IMR-90 (cell line): ENCODE data around the gene CDK15. TPM values are rescaled to one million over a fixed set of nuclear protein-coding genes. Genes with fewer than 3 reads are reported as not detected.

Source experiments
- ATAC-seq: fragments of 200-7000 bp; cut with Tn5 transposase; 2 replicates; pipeline ENCODE4 v1.9.1; 2020; ENCODE audit warnings: low read depth, mild to moderate bottlenecking, moderate library complexity
- BruUV-seq: library from RNA; stranded (reverse); fragments of 400-500 nt; replicated peaks from 2 replicates; lab custom pipeline; 2021; lab: Mats Ljungman, UMichigan
- CTCF ChIA-PET: fragments of 300-600 bp; formaldehyde crosslinking; extraction: SDS; loops from one replicate; lab custom pipeline; 2021; ENCODE audit warnings: antibody characterized with exemption; lab: Yijun Ruan, JAX
- POLR2A ChIA-PET: fragments of 300-600 bp; sonication (Branson Sonifier 250); formaldehyde crosslinking; loops from one replicate; lab custom pipeline; 2022; ENCODE audit warnings: antibody characterized with exemption; ENCODE audit not compliant: unreplicated experiment; lab: Charles Lee
- DNase-seq: peaks from one replicate; pipeline ENCODE4 v3.0.0; 2013
- H2AFZ ChIP-seq: replicated peaks from 2 replicates; pipeline ENCODE3; 2013; ENCODE audit warnings: low read length, mild to moderate bottlenecking; ENCODE audit not compliant: poor library complexity
- H2AK5ac ChIP-seq: 2 replicates; pipeline ENCODE4 v1.6.1; 2013; ENCODE audit warnings: low read depth, low read length, inconsistent platforms
- H2AK9ac ChIP-seq: replicated peaks from 2 replicates; pipeline ENCODE3; 2013; ENCODE audit warnings: mild to moderate bottlenecking, low read depth, low read length, moderate library complexity; ENCODE audit not compliant: poor library complexity
- H2BK120ac ChIP-seq: 2 replicates; pipeline ENCODE4 v1.6.1; 2013; ENCODE audit warnings: low read depth, low read length, inconsistent platforms
- H2BK15ac ChIP-seq: 3 replicates; pipeline ENCODE4 v1.6.1; 2013; ENCODE audit warnings: low read depth, low read length, inconsistent platforms
- H2BK20ac ChIP-seq: 2 replicates; pipeline ENCODE4 v1.6.1; 2013; ENCODE audit warnings: low read depth, mild to moderate bottlenecking, inconsistent platforms, low read length, moderate library complexity
- H2BK5ac ChIP-seq: 2 replicates; pipeline ENCODE4 v1.6.1; 2013; ENCODE audit warnings: mild to moderate bottlenecking, low read depth, low read length, inconsistent platforms; ENCODE audit not compliant: poor library complexity, severe bottlenecking
- H3K14ac ChIP-seq: replicated peaks from 2 replicates; pipeline ENCODE4 v1.6.1; 2013; ENCODE audit warnings: low read depth, low read length, inconsistent platforms
- H3K18ac ChIP-seq: 2 replicates; pipeline ENCODE4 v1.6.1; 2013; ENCODE audit warnings: low read depth, low read length, control low read depth
- H3K23ac ChIP-seq: 2 replicates; pipeline ENCODE4 v1.6.1; 2013; ENCODE audit warnings: low read depth, low read length, inconsistent platforms
- H3K27ac ChIP-seq: 2 replicates; pipeline ENCODE4 v1.5.1; 2013; ENCODE audit warnings: mild to moderate bottlenecking, control low read depth, low read length; ENCODE audit not compliant: insufficient read depth
- H3K27me3 ChIP-seq: 2 replicates; pipeline ENCODE4 v1.6.1; 2013; ENCODE audit warnings: low read length; ENCODE audit not compliant: control insufficient read depth, insufficient read depth
- H3K36me3 ChIP-seq: 2 replicates; pipeline ENCODE4 v1.6.1; 2013; ENCODE audit warnings: low read length, mixed read lengths; ENCODE audit not compliant: control insufficient read depth, insufficient read depth
- H3K4ac ChIP-seq: 2 replicates; pipeline ENCODE4 v1.6.1; 2013; ENCODE audit warnings: low read depth, low read length, inconsistent platforms
- H3K4me1 ChIP-seq: 2 replicates; pipeline ENCODE4 v1.6.1; 2013; ENCODE audit warnings: low read length, mixed read lengths; ENCODE audit not compliant: control insufficient read depth, insufficient read depth
- H3K4me2 ChIP-seq: 2 replicates; pipeline ENCODE4 v1.6.1; 2013; ENCODE audit warnings: low read depth, mild to moderate bottlenecking, control low read depth, low read length, moderate library complexity
- H3K4me3 ChIP-seq: 2 replicates; pipeline ENCODE4 v1.5.1; 2013; ENCODE audit warnings: low read depth, mild to moderate bottlenecking, control low read depth, low read length, moderate library complexity; ENCODE audit not compliant: insufficient read depth
- H3K56ac ChIP-seq: 2 replicates; pipeline ENCODE4 v1.6.1; 2013; ENCODE audit warnings: low read length, inconsistent platforms; ENCODE audit not compliant: insufficient read depth; ENCODE audit errors: extremely low read depth
- H3K79me1 ChIP-seq, 2 experiments: 2 replicates each; pipeline ENCODE4 v1.6.1; 2013; ENCODE audit warnings: low read length in 2 of 2, inconsistent platforms in 1 of 2, low read depth in 1 of 2
- H3K9ac ChIP-seq: 2 replicates; pipeline ENCODE4 v1.6.1; 2013; ENCODE audit warnings: low read depth, low read length, control low read depth
- H3K9me1 ChIP-seq: 2 replicates; pipeline ENCODE4 v1.6.1; 2013; ENCODE audit warnings: low read length, inconsistent platforms; ENCODE audit not compliant: insufficient read depth
- H3K9me3 ChIP-seq: 2 replicates; pipeline ENCODE4 v1.6.1; 2013; ENCODE audit warnings: low read length; ENCODE audit not compliant: control insufficient read depth, insufficient read depth
- H4K20me1 ChIP-seq: 2 replicates; pipeline ENCODE4 v1.6.1; 2013; ENCODE audit warnings: low read length, inconsistent platforms; ENCODE audit not compliant: insufficient read depth
- H4K5ac ChIP-seq: 2 replicates; pipeline ENCODE4 v1.6.1; 2013; ENCODE audit warnings: mild to moderate bottlenecking, low read depth, low read length, control low read depth
- H4K8ac ChIP-seq, 2 experiments: 2 replicates each; pipeline ENCODE4 v1.6.1; 2013; ENCODE audit warnings: low read depth in 2 of 2, low read length in 2 of 2, control low read depth in 1 of 2, inconsistent platforms in 1 of 2
- H4K91ac ChIP-seq: 2 replicates; pipeline ENCODE4 v1.6.1; 2013; ENCODE audit warnings: low read depth, low read length, inconsistent platforms; ENCODE audit not compliant: insufficient read depth
- BHLHE40 ChIP-seq: fragments of 150-350 bp; IDR thresholded peaks from 2 replicates; pipeline ENCODE4 v1.6.1; 2016; ENCODE audit warnings: mild to moderate bottlenecking, low read depth, low read length
- RCOR1 ChIP-seq: IDR thresholded peaks from 2 replicates; pipeline ENCODE4 v1.6.1; 2012; ENCODE audit warnings: mild to moderate bottlenecking, low read length, improper control_type of control experiment; ENCODE audit not compliant: insufficient replicate concordance
- WGBS, 2 experiments: methylation state at CpG; one replicate each; pipeline versions ENCODE4 v1.1.5 to v1.1.7; 2013; ENCODE audit warnings: missing lambda C conversion rate in 2 of 2; ENCODE audit not compliant: insufficient read length in 1 of 2; ENCODE audit errors: extremely low coverage in 2 of 2; 5-methylcytosine and 5-hydroxymethylcytosine counted together
- dilution Hi-C: fragments of 300-500 bp; cut with HindIII; formaldehyde crosslinking; loops from one replicate; pipeline ENCODE4 v1.14.3; 2018; ENCODE audit warnings: low sequenced_read_pairs; ENCODE audit not compliant: unreplicated experiment
- in situ Hi-C: fragments of 300-500 bp; cut with MboI; formaldehyde crosslinking; loops from 3 replicates; pipeline ENCODE4 v1.14.3; 2019; ENCODE audit warnings: low sequenced_read_pairs, inconsistent platforms, mixed read lengths
- intact Hi-C: fragments of 100-400 bp; cut with micrococcal nuclease; formaldehyde crosslinking; loops from 2 replicates; pipeline ENCODE4 v1.10.0; 2022
- polyA plus RNA-seq, 3 experiments: library from polyadenylated mRNA; depleted of rRNA; stranded (reverse); fragments of >200 nt; gene quantifications; 2 replicates each; pipeline ENCODE4 v1.2.3, GENCODE V29; 2012; ENCODE audit warnings: low replicate concordance in 1 of 3
- total RNA-seq: library from RNA; depleted of rRNA; stranded (reverse); fragments of >200 nt; gene quantifications from 2 replicates; pipeline ENCODE4 v1.2.3, GENCODE V29; 2012

CDK15 gene
- total and polyA plus RNA-seq, 2 of the 4 experiments (the other 2 are of a cell fraction) = 16.1 to 33.0 TPM

GRCh38 chr2:201888426-201888800 lies 82.1 kb downstream of the CDK15 start:
- Histone ChIP-seq H2AK5ac (peak overlapping the region; percentile 13; the same call in 1 of the 2 replicates), H3K4me3 (peak overlapping the region; percentile 43), H3K14ac (peak overlapping the region; percentile 69), H3K27me3 (no peaks in the 10 kb centered on the region), H3K9me3 (no peaks in the 10 kb centered on the region), H3K27ac (peak overlapping the region; percentile 84), H3K9ac (peak overlapping the region; percentile 79), H2BK20ac (peak overlapping the region; percentile 88), H2BK120ac (peak overlapping the region; percentile 93), H3K4ac (peak overlapping the region; percentile 96), H2AFZ (peak overlapping the region; percentile 62), H2BK15ac (peak overlapping the region; percentile 51; the same call in 1 of the 3 replicates), H3K79me1 (peaks cover 0 to 25% of the 10 kb centered on the region in 2 experiments; a peak in 2 of 4 replicates), H3K18ac (peak overlapping the region; percentile 99), H4K5ac (peak overlapping the region; percentile 91), H3K4me2 (peak overlapping the region; percentile 98), H3K9me1 (peaks cover 17% of the 10 kb centered on the region), H2BK5ac (peak overlapping the region; percentile 89), H2AK9ac (peak overlapping the region; percentile 37), H4K8ac (peak overlapping the region; percentile 41 to 84; a peak in 3 of 4 replicates), H3K56ac (peak overlapping the region; percentile 71), H3K4me1 (peaks cover 18% of the 10 kb centered on the region), H4K20me1 (peaks cover 3% of the 10 kb centered on the region; the same call in 1 of the 2 replicates), H3K36me3 (no peaks in the 10 kb centered on the region), H3K23ac (peak overlapping the region; percentile 82), H4K91ac (peak overlapping the region; percentile 90)
- ChIA-PET CTCF (interaction anchor here (1.0 kb wide), 1 partner anchor 28 kb away, joined by 9 read pairs; no protein-coding TSS in a partner anchor), POLR2A (no interaction called here)
- in situ Hi-C loops = no loop called here
- no CpG with 5 or more reads among the region's 8 CpGs for WGBS, 2 experiments
- TF ChIP-seq RCOR1 = no peak
- peak; percentile 47; the same call in 1 of the 2 replicates for TF ChIP-seq BHLHE40
- ATAC-seq (peak; percentile 63), DNase-seq (no peak)
- intact Hi-C loops = no loop called here
- BruUV-seq = no TSS peak
- dilution Hi-C loops = no loop called here
